ENCODE measurements around the gene PRSS36.

DNA sequence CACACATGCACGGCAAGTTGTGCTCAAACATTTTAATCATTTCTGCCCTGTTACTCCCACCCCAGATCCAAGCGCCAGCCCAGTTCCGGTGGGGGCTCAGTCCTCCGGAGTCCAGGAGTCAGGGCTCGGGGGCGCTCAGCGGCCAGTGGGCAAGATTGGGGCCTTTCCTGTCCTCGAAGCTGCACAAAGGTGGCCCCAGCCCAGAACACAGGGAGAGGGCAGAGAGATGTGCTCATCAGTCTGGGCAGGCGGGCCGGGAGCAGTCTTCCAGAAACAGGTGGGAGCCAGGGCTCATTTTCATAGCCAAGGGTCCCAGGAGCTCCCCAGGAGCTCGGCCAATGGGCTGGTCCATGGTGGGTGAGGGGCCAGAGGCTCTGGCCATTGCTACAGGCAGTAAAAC, 18.4 kb downstream of the PRSS36 start:
- TF ChIP-seq, protein P1, sequence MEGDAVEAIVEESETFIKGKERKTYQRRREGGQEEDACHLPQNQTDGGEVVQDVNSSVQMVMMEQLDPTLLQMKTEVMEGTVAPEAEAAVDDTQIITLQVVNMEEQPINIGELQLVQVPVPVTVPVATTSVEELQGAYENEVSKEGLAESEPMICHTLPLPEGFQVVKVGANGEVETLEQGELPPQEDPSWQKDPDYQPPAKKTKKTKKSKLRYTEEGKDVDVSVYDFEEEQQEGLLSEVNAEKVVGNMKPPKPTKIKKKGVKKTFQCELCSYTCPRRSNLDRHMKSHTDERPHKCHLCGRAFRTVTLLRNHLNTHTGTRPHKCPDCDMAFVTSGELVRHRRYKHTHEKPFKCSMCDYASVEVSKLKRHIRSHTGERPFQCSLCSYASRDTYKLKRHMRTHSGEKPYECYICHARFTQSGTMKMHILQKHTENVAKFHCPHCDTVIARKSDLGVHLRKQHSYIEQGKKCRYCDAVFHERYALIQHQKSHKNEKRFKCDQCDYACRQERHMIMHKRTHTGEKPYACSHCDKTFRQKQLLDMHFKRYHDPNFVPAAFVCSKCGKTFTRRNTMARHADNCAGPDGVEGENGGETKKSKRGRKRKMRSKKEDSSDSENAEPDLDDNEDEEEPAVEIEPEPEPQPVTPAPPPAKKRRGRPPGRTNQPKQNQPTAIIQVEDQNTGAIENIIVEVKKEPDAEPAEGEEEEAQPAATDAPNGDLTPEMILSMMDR (IDR thresholded peaks at IDR 0.05 in 4 of 5, conservative IDR thresholded peaks at IDR 0.05 in 1 of 5) = no peak
- no peak for TF ChIP-seq POLR2A (IDR thresholded peaks at IDR 0.05)

Measured in gastrocnemius medialis (tissue), 4 donors.